Mononuclear cell (primary cell): ENCODE data around the gene ARHGAP26. TPM values are rescaled to one million over a fixed set of nuclear protein-coding genes. Genes with fewer than 3 reads are reported as not detected.

Experiments
- H3K27me3 ChIP-seq: 2 replicates; pipeline ENCODE4 v1.6.0; 2011; ENCODE audit warnings: low read length, control low read depth; ENCODE audit not compliant: insufficient read depth
- H3K4me1 ChIP-seq: 2 replicates; pipeline ENCODE4 v1.5.1; 2011; ENCODE audit warnings: mild to moderate bottlenecking, low read length, control low read depth; ENCODE audit not compliant: insufficient read depth
- H3K4me3 ChIP-seq: 2 replicates; pipeline ENCODE4 v1.5.1; 2011; ENCODE audit warnings: mild to moderate bottlenecking, low read length, moderate library complexity
- H3K9me3 ChIP-seq: 2 replicates; pipeline ENCODE4 v1.5.1; 2011; ENCODE audit warnings: low read depth, mild to moderate bottlenecking, control low read depth, low read length
- total RNA-seq: library from RNA; depleted of rRNA; stranded (reverse); fragments of >200 nt; gene quantifications from one replicate; pipeline ENCODE4 v1.2.3, GENCODE V29; 2012

Gene ARHGAP26
- total RNA-seq, 1 donor: 53.6 TPM

- Histone ChIP-seq H3K4me1 (no peaks in the 10 kb centered on the region), H3K27me3 (no peaks in the 10 kb centered on the region), H3K9me3 (no peaks in the 10 kb centered on the region), H3K4me3 (no peak overlapping the region)
These were observed 274.9 kb downstream of the ARHGAP26 start for GRCh38 chr5:143045062-143045461.

DNA sequence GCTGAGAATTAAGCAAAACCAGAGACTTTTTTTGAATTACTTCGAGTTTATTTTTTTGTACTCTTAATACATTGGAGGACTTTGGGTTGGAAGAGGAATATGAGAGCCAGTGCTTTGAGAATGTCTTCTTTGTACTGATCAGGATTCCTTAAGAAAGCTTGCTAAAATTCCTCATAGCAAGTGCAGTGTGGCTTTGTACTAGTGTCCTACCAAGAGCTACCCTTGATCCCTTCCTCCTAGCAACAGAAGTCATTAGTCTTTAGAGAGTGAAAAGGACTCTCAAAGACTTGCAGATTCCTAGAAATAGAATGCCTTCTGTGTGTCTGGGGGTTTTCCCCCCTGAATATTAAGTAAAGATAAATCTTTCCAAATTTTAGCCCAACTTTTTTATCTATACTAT lies 276.1 kb downstream of the ARHGAP26 start:
- Histone ChIP-seq H3K4me3 (no peak overlapping the region), H3K27me3 (no peaks in the 10 kb centered on the region), H3K9me3 (no peaks in the 10 kb centered on the region), H3K4me1 (peaks cover 6% of the 10 kb centered on the region)

- Histone ChIP-seq H3K9me3 (no peaks in the 10 kb centered on the region), H3K4me1 (peaks cover 14% of the 10 kb centered on the region), H3K27me3 (no peaks in the 10 kb centered on the region), H3K4me3 (no peak overlapping the region)
These were observed 276.9 kb downstream of the ARHGAP26 start for GRCh38 chr5:143047091-143047490.

- Histone ChIP-seq H3K4me3 (no peak overlapping the region), H3K27me3 (no peaks in the 10 kb centered on the region), H3K9me3 (no peaks in the 10 kb centered on the region), H3K4me1 (peaks cover 27% of the 10 kb centered on the region)
These were observed 280.0 kb downstream of the ARHGAP26 start for GRCh38 chr5:143050183-143050582.

DNA sequence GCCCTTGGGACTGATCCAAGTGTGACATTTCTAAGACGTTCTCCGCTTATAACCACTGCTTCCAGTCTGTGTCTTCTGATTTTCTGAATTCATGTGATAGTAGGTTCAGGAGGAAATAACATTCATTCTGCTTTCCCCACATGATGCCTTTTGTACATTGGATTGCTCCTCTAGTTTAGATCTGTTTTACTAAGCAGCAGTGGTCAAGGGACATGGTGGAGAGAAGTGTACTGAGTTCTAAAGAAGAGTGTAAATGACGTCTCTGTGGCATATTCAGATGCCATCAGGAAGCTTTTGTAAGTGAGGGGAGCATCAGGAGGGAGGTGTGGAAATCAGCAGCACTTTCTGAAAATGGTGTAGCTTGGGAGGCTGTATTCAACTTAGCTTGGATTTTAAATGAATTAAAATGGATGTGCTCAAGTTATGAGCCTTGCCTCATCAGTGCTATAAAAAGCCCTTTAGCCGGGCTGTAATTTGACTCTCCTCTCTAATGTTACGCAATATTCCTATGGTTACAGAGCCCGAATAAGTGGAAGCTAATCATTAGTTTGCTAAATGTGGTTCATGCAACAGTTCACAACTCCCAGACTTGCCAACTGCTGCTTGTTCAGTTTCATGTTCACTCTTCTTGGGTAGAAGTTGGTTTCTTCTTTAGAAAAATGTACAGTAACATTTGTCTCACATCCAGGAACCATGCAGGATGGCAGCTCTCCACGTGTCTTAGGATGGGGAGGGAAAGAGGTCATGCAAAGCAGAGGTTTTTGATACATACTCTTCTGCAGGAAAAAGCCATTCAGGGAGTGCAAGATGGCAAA lies 281.3 kb downstream of the ARHGAP26 start:
- H3K9me3 ChIP-seq: no peaks in the 10 kb centered on the region
- H3K4me1 ChIP-seq: peaks cover 27% of the 10 kb centered on the region
- no peak overlapping the region for H3K4me3 ChIP-seq
- H3K27me3 ChIP-seq: no peaks in the 10 kb centered on the region

DNA sequence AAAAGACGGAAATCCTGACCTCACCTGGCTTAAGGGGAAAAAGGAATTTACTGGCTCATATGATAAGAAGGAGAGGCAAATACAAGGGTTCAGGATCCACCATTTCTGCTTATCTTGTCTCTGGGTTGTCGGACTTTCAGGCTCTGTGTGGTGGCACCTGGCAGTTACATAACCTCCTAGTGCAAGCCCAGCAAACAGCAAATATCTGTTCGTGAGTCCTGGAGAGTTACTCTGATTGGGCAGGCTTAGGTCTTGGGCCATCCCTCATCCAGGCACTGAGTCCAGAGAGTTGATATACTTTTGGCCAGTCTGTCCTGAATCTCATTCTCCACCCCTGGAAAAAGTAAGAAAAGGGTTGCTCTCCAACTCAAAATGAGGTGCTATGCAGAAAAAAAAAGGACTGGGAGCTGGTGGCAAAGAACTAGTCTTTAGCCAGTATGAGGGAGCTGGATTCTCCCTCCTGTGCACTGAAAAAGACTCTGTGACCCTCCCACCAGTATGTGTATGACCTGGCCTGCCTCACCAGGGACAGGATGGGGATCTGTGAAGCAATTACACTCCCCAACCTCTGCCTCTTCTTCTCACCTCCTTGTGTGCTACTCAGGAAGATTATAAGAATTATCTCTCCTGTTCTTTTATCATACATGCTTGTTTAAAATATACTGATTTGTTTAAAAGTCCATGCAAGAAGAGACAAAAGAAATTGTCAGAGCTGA lies 282.9 kb downstream of the ARHGAP26 start:
- H3K27me3 ChIP-seq: no peaks in the 10 kb centered on the region
- H3K4me1 ChIP-seq: peaks cover 38% of the 10 kb centered on the region
- no peaks in the 10 kb centered on the region for H3K9me3 ChIP-seq
- no peak overlapping the region for H3K4me3 ChIP-seq

DNA sequence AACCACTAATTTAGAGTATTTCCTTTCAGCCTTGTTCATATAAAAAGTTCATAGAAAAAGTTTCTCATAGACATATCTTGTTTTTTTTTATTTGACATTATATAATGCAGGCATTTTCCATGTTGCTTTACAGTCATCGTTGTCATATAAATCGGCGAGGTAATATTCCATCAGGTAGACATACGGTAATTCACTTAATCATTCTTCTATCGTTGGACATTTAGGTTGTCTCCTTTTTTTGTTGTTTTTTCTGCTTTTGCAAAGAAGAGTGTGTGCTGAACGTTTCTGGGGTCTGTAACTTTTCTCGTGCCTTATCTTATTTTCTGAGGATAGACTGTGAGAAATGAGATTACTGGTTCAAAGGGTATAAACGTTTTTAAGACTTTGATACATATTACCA lies 283.6 kb downstream of the ARHGAP26 start:
- no peaks in the 10 kb centered on the region for H3K27me3 ChIP-seq
- H3K9me3 ChIP-seq: no peaks in the 10 kb centered on the region
- H3K4me3 ChIP-seq: no peak overlapping the region
- H3K4me1 ChIP-seq: peaks cover 38% of the 10 kb centered on the region

DNA sequence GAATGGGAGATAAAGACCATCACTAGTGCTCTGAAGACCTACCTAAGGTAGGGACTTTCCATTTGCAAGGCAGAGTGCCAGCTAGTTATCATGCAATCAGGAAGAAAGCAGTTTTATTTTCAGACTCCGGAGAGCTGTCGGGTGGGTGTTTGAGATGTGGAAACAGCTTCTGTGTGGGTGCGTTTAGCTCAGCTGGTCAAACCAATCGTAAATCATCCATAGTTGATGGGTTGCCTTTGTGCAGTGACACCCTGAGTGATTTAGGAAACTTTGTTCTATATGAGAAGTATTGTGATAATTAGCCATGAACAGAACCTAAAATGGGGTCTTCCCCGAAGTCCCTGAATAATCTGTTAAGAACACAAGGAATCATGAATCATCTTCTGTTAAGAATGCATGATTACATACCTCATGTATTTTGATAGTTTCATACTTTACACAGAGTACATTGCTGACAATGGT lies 284.3 kb downstream of the ARHGAP26 start:
- H3K9me3 ChIP-seq: no peaks in the 10 kb centered on the region
- H3K4me3 ChIP-seq: no peak overlapping the region
- H3K27me3 ChIP-seq: no peaks in the 10 kb centered on the region
- peaks cover 38% of the 10 kb centered on the region for H3K4me1 ChIP-seq

GRCh38 chr5:143055596-143056338 lies 285.6 kb downstream of the ARHGAP26 start:
- H3K4me1 ChIP-seq: peaks cover 36% of the 10 kb centered on the region
- no peaks in the 10 kb centered on the region for H3K27me3 ChIP-seq
- no peaks in the 10 kb centered on the region for H3K9me3 ChIP-seq
- H3K4me3 ChIP-seq: no peak overlapping the region

- Histone ChIP-seq H3K4me1 (peaks cover 31% of the 10 kb centered on the region), H3K4me3 (no peak overlapping the region), H3K27me3 (no peaks in the 10 kb centered on the region), H3K9me3 (no peaks in the 10 kb centered on the region)
These were observed 286.1 kb downstream of the ARHGAP26 start for GRCh38 chr5:143056339-143056704.

GRCh38 chr5:143056792-143057579 lies 286.8 kb downstream of the ARHGAP26 start:
- no peaks in the 10 kb centered on the region for H3K9me3 ChIP-seq
- H3K27me3 ChIP-seq: no peaks in the 10 kb centered on the region
- H3K4me1 ChIP-seq: peaks cover 25% of the 10 kb centered on the region
- H3K4me3 ChIP-seq: no peak overlapping the region

GRCh38 chr5:143057580-143057999 lies 287.4 kb downstream of the ARHGAP26 start:
- Histone ChIP-seq H3K4me3 (no peak overlapping the region), H3K4me1 (peaks cover 21% of the 10 kb centered on the region), H3K27me3 (no peaks in the 10 kb centered on the region), H3K9me3 (no peaks in the 10 kb centered on the region)

DNA sequence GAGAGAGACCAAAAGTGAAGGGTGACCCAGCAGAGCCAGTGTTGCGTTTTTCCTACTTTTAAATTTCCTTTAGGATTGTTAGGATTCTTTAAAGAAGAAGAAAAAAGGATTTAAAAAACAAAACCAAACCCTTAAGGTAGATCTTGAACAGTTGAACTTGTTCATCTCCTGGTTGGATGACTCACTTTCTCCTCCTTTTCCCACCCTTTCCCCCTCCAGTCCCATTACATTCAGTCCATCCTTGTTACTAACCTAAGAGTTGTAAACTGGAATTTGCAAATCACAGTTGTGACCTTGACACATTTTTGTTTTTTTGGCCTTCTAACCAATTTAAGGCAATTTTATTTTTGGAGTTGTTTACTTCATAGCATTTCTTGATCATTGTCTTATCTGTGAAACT lies 289.2 kb downstream of the ARHGAP26 start:
- Histone ChIP-seq H3K4me1 (peaks cover 24% of the 10 kb centered on the region), H3K27me3 (no peaks in the 10 kb centered on the region), H3K9me3 (no peaks in the 10 kb centered on the region), H3K4me3 (no peak overlapping the region)

DNA sequence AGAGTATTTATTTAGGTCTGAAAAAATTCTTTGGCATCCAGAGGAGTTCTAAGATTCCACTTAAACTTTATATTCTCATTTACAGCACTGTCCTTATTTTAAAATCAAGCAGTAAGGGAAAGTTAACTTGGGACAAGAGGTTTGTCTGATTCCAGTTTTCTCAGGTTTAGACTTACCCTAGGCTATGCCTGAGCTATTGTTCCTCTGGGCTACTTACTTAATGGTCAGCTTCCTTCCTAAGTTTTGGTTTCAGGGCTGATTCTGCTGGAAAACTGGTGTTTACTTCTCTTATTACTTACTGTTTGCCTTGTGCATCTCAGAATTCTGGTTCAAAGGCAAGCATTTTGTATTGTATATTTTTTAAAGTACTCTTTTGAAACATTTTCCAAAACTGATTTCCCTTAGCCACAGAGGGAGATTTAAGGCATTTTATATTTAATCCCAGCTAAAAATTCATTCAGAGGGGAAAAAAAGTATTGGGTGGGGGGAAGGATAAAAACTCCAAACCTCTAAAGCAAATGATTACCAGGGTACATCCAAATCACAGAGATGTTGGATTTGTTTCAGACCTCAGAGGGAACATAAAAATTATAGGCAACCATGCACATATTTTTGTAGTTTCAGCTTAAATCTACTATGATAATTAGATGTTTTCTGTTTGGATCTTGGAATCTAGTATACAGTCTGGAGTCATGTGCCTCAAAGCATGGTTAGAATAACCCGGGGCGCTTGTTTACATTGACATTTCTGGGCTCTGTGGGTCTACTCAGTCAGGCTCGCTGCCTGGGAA lies 290.0 kb downstream of the ARHGAP26 start:
- Histone ChIP-seq H3K4me1 (peaks cover 30% of the 10 kb centered on the region), H3K27me3 (no peaks in the 10 kb centered on the region), H3K4me3 (no peak overlapping the region), H3K9me3 (no peaks in the 10 kb centered on the region)
